NCI-H82 (cell line): Measurements from ENCODE around the gene KRTAP10-1.

Source experiments
- DNase-seq: peaks from one replicate; lab custom pipeline; 2025; lab: John Stamatoyannopoulos, UW

The KRTAP10-1 gene

DNA sequence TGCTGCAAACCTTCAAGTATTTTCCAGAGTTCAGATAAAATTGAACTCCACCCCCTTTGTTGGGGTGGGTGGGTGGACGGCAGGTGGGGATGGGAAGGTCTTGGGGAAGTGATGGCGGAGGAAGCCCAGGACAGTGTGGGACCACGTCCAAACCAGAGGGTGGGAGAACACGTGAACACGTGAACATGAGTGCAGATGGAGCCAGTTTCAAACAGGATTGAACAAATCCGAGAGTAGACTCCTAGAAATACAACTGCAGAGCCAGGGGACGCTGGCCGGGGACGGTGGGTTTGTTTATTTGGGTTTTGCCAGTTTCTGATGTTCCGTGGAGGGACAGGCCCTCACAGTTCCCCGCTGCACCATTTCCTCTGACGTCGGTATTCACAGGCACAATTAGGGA, 8.4 kb upstream of the KRTAP10-1 start:
- no peak for DNase-seq

DNA sequence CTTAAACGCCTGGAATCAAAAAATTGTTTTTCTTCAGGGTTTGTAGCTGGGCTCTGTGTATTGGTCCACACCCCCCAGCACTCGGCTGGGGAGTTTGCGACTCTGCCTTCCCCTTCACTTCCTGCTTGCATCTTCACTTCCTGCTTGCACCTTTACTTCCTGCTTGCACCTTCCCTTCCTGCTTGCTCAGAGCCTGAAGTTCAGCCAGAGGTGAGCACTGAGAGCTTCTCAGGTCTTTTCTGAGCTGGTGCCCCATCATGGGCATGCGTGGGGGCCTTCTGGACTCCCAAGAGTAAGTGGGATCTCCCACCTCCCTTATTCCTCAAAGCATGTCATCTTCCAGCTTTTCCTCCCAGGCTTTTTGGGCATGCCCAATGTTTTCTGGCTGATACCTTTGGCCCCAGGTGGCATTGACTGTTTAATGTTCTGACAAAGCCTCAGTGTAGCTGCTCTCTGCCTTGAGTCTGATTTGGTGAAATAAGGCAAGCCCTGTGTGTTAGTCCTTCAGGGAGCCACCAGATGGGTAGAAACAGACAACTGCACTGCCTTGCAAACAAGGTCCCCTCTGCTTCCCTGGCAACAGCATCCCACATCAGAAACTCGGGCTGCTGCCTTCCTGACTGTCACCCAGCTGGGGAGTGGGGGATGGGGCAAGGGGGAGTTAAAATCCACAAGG, 7.8 kb upstream of the KRTAP10-1 start:
- no peak for DNase-seq

DNA sequence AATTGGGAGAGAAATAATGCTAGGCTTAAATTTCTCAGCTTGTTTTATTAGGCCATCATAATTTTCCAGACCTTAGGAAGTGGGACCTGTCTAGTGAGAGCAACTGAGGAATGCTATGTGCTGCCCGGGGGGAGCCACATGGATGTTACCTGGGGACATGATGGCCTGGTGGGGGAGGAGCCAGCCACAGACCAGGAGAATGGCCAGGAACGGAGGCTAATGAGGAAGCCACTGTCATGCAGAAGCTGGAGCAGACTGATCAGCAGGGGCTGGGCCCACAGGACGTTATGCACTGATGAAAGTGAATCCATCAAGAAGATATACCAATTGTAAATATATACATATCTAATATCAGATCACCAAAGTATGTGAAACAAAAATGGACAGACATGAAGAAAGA, 4.6 kb upstream of the KRTAP10-1 start:
- DNase-seq: no peak

GRCh38 chr21:44542716-44543115, 2.7 kb upstream of the KRTAP10-1 start:
- DNase-seq: no peak

DNA sequence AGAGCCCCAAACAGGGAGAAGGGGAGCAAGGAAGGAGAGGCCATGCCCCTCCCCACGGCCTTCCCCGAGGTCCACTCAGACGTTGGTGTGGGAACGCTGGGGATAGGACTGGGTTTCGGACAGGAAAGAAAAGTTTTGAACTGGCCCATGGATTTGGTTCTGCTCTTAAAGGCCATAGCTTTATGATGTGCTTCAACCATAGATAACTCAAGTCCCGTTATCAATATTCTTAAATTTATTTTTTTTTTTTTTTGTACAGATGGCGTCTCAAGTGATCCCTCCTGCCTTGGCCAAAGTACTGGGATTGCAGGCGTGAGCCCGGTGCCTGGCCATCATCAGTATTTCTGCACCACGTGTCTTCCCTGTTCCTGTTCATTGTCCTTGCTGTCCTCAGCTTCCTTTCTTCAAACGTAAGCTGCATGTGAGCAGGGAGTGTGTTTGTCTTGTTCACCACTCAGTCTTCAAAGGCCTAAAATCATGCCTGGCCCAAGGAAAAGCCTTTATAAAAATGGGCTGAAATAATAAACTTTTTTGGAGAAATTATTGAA, 820 bp upstream of the KRTAP10-1 start:
- DNase-seq: no peak

- DNase-seq: no peak
Measured at GRCh38 chr21:44539046-44539445, 949 bp downstream of the KRTAP10-1 start.

DNA sequence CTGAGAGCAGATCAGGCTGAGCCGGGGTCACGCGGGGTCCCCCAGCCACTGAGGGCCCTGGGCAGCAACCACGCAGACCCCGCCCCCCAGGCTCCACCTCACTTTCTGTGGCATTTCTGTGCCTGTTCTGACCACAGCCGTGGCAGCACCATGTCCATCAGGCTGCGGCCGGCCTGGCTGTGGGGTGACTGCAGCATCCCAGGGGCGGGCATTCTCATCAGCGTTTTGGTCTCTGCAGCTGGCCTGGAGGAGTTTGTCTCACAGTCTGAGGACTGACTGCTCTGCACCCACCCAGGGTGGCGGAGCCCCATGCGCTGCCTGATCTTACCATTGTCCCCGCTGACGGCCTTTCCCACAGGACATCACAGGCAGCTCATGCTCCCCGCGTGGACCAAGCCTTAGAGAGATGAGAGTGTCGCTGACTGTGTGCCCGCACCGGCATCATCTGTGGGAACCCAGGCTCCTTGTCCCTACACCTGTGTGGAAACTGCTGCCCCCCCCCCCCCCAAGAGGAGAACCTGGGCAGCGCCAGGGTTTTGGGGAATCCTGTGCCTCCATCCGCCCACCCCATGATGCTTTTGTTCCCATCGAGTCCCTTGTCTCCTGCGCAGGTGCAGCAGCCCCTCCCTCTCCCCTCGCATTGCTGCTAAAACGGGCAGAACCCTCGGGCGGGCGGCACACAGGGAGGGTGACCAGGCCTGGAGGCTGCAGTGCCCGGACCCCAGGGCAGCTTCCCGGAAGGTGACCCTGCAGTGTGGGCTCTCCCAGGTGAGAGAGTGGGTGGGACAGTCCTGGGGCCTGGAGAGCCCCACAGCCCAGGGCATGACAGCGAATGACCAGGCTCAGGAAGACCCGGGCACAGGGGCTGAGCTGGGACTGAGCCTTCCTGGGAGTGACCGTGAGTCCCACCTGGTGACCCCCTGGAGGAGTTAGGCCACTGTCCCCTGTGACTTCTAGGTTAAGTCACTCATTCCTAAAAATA, 1.8 kb downstream of the KRTAP10-1 start:
- no peak for DNase-seq

DNA sequence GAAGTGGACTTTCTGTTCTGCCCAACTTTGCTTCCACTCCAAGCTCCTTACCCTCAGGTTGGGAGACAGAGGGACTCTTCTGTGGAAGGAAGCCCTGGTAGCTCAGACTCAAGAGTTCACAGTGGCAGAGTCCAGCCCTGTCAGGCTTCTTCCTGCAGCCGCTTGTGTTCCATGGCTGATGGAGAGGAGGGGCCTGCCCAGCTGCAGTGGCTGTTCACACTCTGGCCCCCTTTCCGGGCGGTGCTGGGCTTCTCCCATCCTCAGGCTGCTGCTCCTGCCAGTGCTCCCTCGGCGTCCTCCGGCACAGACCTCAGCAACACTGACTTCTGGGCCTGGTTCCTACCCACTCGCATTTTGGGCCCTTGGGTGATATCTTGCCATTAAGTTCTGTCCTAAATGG, 4.0 kb downstream of the KRTAP10-1 start:
- no peak for DNase-seq

DNA sequence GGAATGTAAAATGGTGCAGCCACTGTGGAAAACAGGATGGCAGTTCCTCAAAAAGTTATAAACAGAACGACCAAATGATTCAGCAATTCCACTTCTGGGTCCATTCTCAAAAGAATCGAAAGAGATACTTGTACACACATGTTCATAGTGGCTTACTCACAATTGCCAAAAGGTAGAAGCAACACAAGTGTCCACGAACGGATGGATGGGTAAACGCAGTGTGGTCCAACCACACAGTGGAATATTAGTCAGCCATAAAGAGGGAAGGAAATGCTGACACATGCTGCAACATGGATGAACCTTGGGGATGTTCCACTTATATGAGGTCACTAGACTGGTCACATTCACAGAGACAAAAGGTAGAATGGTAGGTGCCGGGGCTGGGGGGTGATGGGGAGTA, 5.3 kb downstream of the KRTAP10-1 start:
- no peak for DNase-seq

DNA sequence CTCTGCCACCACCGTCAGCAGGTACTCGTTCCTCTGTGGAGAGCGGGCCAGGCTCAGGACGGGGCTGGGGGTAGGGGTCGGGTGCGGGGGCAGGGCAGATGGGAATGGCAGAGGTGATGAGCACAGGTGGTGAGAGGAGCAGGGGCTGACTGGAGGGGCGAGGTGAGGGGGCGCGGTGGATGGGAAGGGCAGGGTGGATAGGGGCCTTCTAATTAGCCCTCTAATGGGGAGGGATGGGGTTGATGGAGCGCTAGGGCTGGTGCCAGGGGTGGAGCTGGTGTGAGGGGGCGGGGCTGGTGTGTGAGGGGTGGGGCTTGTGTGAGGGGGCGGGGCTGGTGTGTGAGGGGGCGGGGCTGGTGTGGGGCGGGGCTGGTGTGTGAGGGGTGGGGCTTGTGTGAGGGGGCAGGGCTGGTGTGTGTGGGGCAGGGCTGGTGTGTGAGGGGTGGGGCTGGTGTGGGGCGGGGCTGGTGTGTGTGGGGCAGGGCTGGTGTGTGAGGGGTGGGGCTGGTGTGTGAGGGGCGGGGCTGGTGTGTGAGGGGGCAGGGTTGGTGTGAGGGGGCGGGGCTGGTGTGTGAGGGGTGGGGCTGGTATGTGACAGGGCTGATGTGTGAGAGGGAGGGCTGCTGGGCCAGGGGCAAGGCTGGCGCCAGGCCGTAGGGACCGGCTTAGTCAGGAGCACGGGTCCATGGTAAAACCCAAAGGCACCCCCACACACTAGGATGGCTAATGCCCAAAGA, 5.9 kb downstream of the KRTAP10-1 start:
- DNase-seq: no peak

- no peak for DNase-seq
Measured at GRCh38 chr21:44533121-44533890, 6.7 kb downstream of the KRTAP10-1 start.

- no peak for DNase-seq
Measured at GRCh38 chr21:44532712-44533111, 7.3 kb downstream of the KRTAP10-1 start.

DNA sequence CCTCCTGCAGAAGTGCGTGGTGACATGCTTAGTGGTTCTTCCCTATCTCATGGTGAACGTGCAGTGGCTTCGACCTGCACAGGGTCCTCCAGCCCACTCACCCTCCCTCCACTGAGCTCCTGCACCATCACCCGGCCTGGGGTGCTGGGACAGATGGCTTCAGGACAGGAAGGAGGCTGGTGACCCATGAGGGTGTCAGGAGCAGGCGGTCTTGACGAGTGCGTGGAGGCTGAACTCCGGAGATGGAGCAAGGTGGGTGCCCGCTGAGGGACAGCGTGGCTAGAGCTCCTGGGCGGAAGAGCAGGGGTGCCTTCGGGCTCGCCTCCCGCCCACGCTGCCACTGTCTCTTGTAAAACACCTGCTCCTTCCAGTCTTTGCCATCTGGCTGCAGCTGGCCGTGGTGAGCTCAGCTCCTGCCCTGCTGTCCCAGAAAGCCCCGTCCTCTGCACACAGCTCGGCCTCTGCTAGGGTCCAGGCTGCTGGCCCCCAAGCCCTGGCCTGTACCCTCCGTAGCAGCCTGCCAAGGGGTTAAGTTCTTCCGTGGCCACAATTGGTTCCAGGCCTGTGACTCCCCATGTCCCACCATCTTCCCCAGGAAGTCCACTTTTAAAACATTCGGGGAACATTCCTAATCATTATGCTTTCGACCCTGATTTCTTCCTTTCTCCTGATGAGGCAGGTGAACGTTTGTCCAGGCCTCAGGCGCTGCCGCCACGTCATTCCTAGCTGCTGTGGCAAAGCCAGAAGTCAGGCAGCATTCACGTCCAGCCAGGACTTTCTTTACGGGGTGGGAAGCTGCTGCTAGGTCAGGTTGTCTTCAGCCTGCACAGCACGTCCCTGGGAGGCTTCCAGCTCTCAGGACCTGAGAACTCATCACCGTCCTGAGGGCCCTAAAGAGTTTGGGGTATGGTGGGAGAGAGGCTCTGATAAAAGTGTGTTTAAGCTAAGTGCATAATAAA, 8.1 kb downstream of the KRTAP10-1 start:
- peak; percentile 14 for DNase-seq

- DNase-seq: no peak
Measured at GRCh38 chr21:44530903-44531605, 8.9 kb downstream of the KRTAP10-1 start.

- no peak for DNase-seq
Measured at GRCh38 chr21:44530221-44530902, 9.6 kb downstream of the KRTAP10-1 start.

- DNase-seq: no peak
Measured at GRCh38 chr21:44529503-44530125, 10.4 kb downstream of the KRTAP10-1 start.

DNA sequence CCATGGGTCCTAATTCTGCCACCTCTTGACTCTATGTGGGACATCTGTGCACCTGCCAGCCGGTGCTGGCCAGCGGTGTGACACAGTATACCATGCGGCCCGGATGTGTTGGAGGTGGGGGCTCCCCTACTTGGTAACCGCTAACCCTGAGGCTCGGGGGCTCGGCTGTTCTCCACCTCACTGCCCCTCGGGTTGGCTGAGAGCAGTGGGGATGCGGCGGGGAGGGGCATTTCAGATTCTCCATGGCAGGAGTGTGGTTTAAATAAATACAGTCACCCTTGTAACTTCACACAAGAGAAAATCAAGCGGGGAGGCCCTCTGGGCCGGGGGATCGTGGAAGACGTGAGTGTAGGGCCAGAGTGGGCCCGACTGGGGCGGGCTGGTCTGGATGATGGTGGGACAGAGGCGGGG, 11.0 kb downstream of the KRTAP10-1 start:
- DNase-seq: no peak

DNA sequence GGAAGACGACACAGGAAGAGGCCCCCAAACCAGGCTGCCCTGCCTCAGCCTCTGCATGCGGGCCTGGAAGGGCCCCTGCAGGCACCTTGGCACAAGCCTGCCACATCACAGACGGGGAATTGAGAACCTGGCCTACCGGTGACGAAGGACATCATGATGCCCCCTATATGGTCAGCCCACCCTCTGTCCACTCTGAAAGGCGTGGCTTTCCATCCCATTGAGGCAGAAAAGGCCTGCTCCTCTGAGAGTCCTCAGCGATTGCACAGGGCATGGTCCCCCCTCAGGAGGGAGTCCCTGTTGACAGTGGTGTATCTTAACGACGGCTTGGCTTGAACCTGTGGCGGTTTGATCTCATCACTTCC, 11.4 kb downstream of the KRTAP10-1 start:
- DNase-seq: no peak
